ENCODE results near the gene PCNX3.

Gene PCNX3

GRCh38 chr11:65629579-65629978 lies 14.0 kb downstream of the PCNX3 start:
- CTCF ChIA-PET: interaction anchor here (0.6 kb wide), 1 partner anchor 8 kb away, joined by 3 read pairs; the partner anchor contains the start of gene SIPA1

DNA sequence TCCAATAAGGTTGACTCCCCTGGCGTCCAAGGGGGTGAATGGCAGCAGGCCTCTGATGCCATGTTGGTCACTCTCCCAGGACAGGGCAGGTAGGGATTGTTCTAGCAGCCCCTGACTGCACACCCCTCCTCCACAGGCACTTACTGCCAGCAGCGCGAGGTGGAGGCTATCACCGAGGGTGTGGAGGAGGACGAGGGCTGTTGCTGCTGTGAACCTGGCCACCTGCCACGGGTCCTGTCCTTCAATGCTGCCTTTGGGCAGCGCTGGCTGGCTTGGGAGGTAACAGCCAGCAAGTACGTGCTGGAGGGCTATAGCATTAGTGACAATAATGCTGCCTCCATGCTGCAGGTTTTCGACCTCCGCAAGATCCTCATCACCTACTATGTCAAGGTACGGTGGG lies 14.6 kb downstream of the PCNX3 start:
- TF ChIP-seq CTCF (IDR thresholded peaks at IDR 0.05; ENCODE audit: insufficient read depth, low read length, missing control alignments): no peak
- ChIA-PET CTCF (no interaction called here), POLR2A (no interaction called here)
- no peak for DNase-seq (ENCODE audit: low read depth, low spot score)
- no peak overlapping the region for H3K4me3 ChIP-seq (ENCODE audit: low read depth, low read length)

More at GRCh38 chr11:65629579-65629978, 14.0 kb downstream of the PCNX3 start:
- no peak for TF ChIP-seq CTCF (IDR thresholded peaks at IDR 0.05; ENCODE audit: insufficient read depth, low read length, missing control alignments)
- POLR2A ChIA-PET: no interaction called here
- no peak for DNase-seq (ENCODE audit: low read depth, low spot score)
- H3K4me3 ChIP-seq (ENCODE audit: low read depth, low read length): no peak overlapping the region

GRCh38 chr11:65633390-65634108 lies 18.0 kb downstream of the PCNX3 start:
- ChIA-PET CTCF (interaction anchor here (1.0 to 1.4 kb wide), 3 partner anchors 16 to 63 kb away, joined by 3 to 4 read pairs (median 3); partner anchors contain the start of gene ZNRD2), POLR2A (interaction anchor here (0.9 to 1.0 kb wide), 2 partner anchors 11 to 18 kb away, joined by 3 read pairs; partner anchors contain the start of gene PCNX3)
- no peak for TF ChIP-seq CTCF (IDR thresholded peaks at IDR 0.05; ENCODE audit: insufficient read depth, low read length, missing control alignments)
- H3K4me3 ChIP-seq (ENCODE audit: low read depth, low read length): no peak overlapping the region
- DNase-seq (ENCODE audit: low read depth, low spot score): no peak

DNA sequence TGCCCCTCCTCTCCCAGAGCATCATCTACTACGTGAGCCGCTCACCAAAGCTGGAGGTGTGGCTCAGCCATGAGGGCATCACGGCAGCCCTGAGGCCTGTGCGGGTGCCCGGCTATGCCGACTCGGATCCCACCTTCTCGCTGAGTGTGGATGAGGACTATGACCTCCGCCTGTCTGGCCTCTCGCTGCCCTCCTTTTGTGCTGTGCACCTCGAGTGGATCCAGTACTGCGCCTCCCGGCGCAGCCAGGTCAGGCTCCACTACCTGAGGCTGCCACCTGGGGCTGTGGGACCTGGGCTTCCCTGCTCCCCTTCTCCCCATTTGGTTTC lies 18.5 kb downstream of the PCNX3 start:
- DNase-seq (ENCODE audit: low read depth, low spot score): no peak
- POLR2A ChIA-PET: interaction anchor here (1.0 kb wide), 1 partner anchor 10 kb away, joined by 3 read pairs; no protein-coding TSS in a partner anchor

DNA sequence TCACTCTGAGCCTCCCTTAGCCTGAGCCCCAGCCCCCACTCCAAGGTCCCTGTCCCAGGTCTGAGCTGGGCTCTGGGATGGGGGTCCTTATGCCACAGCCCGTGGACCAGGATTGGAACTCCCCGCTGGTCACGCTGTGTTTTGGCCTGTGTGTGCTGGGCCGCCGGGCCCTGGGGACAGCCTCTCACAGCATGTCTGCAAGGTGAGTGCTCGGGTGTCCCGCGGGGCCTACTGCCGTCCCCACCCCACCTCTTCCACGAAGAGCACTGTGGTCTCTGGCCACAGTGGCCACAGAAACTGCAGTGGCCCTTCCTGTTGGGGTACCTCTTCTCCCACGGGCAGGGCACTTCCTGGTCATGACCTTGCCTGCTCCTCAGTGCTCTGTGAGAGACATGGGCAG lies 18.9 kb downstream of the PCNX3 start:
- CTCF ChIA-PET: interaction anchor here (1.4 kb wide), 1 partner anchor 17 kb away, joined by 4 read pairs; no protein-coding TSS in a partner anchor
- POLR2A ChIA-PET: interaction anchor here (1.0 kb wide), 1 partner anchor 10 kb away, joined by 3 read pairs; no protein-coding TSS in a partner anchor
- no peak for DNase-seq (ENCODE audit: low read depth, low spot score)
- no peak for TF ChIP-seq CTCF (IDR thresholded peaks at IDR 0.05; ENCODE audit: insufficient read depth, low read length, missing control alignments)
- no peak overlapping the region for H3K4me3 ChIP-seq (ENCODE audit: low read depth, low read length)

More for the DNA sequence above, 18.5 kb downstream of the PCNX3 start:
- no peak for TF ChIP-seq CTCF (IDR thresholded peaks at IDR 0.05; ENCODE audit: insufficient read depth, low read length, missing control alignments)
- CTCF ChIA-PET: interaction anchor here (1.4 kb wide), 1 partner anchor 17 kb away, joined by 4 read pairs; no protein-coding TSS in a partner anchor
- no peak overlapping the region for H3K4me3 ChIP-seq (ENCODE audit: low read depth, low read length)

DNA sequence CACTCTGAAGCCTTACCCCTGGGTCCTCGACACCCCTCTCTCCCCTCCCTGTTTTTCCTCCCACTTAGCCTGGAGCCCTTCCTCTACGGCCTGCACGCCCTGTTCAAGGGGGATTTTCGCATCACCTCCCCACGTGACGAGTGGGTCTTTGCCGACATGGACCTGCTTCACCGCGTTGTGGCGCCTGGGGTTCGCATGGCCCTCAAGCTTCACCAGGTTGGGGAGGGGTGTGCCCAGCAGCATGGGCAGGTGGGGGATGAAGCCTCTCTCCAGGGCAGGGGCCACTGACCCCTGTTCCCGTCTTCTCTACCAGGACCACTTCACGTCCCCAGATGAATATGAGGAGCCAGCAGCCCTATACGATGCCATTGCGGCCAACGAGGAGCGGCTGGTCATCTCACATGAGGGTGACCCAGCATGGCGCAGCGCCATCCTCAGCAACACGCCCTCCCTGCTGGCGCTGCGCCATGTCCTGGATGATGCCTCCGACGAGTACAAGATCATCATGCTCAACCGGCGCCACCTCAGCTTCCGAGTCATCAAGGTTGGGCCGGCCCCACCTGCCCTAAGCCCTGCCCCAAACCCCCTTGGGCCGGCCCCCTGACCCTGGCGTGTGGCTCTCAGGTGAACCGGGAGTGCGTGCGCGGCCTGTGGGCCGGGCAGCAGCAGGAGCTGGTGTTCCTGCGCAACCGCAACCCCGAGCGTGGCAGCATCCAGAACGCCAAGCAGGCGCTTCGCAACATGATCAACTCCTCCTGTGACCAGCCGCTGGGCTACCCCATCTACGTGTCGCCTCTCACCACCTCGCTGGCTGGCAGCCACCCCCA lies 19.5 kb downstream of the PCNX3 start:
- H3K4me3 ChIP-seq (ENCODE audit: low read depth, low read length): no peak overlapping the region
- DNase-seq (ENCODE audit: low read depth, low spot score): no peak
- no peak for TF ChIP-seq CTCF (IDR thresholded peaks at IDR 0.05; ENCODE audit: insufficient read depth, low read length, missing control alignments)
- CTCF ChIA-PET: interaction anchor here (0.7 kb wide), 2 partner anchors 9 to 18 kb away, joined by 3 to 4 read pairs; no protein-coding TSS in a partner anchor
- POLR2A ChIA-PET: no interaction called here

All from AG04449 (cell line).